ENCODE data around the gene PLK5. TPM values are rescaled to one million over a fixed set of nuclear protein-coding genes. Genes with fewer than 3 reads are reported as not detected.

Gene PLK5
- total and polyA plus RNA-seq, 7 donors, result 0.32 to 0.36 TPM; not detected in 5

DNA sequence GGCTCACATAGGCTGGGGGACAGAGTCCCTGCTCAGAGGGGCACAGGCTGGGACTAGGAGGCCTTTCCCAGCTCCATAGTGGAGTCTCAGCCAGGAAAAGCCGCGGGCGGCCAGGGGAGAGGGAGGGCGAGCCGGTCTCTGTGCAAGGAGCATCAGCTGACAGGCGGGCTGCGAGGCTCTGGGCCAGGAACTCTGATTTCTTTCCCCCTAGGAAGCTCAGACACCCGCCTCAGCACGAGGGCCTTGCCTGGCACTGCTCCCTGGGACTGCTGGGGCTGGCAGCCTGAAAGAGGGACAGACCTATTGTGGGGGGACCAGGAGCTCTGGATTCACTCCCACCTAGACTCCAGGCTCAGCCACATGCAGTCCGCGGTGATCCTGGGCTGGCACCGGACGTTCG lies 2.2 kb upstream of the PLK5 start:
- intact Hi-C loops (cut with DNase I), result no loop called here
- Histone ChIP-seq H3K9me3 (no peaks in the 10 kb centered on the region), H3K27ac (peak overlapping the region in 2 of 4 donors; percentile 41 to 45), H3K4me1 (peaks cover 0 to 26% (median 20%) of the 10 kb centered on the region in 4 donors), H3K4me3 (no peak overlapping the region), H3K27me3 (peaks cover 25 to 41% (median 41%) of the 10 kb centered on the region in 3 donors), H3K36me3 (no peaks in the 10 kb centered on the region)
- WGBS, 2 donors, result 72 to 75% methylated on average over 14 of the region's 14 CpGs
- DNase-seq, result peak; percentile 80
- TF ChIP-seq, protein P1, sequence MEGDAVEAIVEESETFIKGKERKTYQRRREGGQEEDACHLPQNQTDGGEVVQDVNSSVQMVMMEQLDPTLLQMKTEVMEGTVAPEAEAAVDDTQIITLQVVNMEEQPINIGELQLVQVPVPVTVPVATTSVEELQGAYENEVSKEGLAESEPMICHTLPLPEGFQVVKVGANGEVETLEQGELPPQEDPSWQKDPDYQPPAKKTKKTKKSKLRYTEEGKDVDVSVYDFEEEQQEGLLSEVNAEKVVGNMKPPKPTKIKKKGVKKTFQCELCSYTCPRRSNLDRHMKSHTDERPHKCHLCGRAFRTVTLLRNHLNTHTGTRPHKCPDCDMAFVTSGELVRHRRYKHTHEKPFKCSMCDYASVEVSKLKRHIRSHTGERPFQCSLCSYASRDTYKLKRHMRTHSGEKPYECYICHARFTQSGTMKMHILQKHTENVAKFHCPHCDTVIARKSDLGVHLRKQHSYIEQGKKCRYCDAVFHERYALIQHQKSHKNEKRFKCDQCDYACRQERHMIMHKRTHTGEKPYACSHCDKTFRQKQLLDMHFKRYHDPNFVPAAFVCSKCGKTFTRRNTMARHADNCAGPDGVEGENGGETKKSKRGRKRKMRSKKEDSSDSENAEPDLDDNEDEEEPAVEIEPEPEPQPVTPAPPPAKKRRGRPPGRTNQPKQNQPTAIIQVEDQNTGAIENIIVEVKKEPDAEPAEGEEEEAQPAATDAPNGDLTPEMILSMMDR (IDR thresholded peaks at IDR 0.05), result no peak
- TF ChIP-seq EP300 (IDR thresholded peaks at IDR 0.05) (no peak), POLR2A (IDR thresholded peaks at IDR 0.05) (no peak), POLR2AphosphoS5 (IDR thresholded peaks at IDR 0.05) (no peak)

DNA sequence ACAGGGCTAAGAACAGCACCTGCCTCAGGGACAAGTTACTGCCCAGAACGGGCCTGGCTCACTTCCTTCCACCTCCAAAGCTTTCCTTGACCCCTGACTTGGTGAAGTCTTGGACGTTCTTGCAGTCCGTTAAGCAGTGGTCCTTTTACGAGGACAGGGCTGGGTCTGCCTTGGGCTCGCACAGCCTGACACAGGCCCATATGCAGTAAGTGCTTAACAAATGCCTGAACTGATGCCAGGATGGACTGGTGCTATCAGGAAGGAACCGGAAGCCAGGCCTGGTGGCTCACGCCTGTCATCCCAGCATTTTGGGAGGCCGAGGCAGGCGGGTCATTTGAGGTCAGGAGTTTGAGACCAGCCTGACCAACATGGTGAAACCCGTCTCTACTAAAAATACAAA lies 1.8 kb upstream of the PLK5 start:
- intact Hi-C loops (cut with DNase I), result no loop called here
- Histone ChIP-seq H3K27me3 (peaks cover 25 to 45% (median 45%) of the 10 kb centered on the region in 3 donors), H3K36me3 (no peaks in the 10 kb centered on the region), H3K27ac (peak overlapping the region in 2 of 4 donors; percentile 41 to 45), H3K4me3 (no peak overlapping the region), H3K4me1 (peaks cover 0 to 26% (median 20%) of the 10 kb centered on the region in 4 donors), H3K9me3 (no peaks in the 10 kb centered on the region)
- WGBS, 2 donors, result 43 to 68% methylated on average over 10 of the region's 10 CpGs
- TF ChIP-seq, protein P1 (IDR thresholded peaks at IDR 0.05), result no peak
- TF ChIP-seq EP300 (IDR thresholded peaks at IDR 0.05), result no peak
- no peak for TF ChIP-seq POLR2AphosphoS5 (IDR thresholded peaks at IDR 0.05)
- TF ChIP-seq POLR2A (IDR thresholded peaks at IDR 0.05), result no peak
- no peak for DNase-seq

DNA sequence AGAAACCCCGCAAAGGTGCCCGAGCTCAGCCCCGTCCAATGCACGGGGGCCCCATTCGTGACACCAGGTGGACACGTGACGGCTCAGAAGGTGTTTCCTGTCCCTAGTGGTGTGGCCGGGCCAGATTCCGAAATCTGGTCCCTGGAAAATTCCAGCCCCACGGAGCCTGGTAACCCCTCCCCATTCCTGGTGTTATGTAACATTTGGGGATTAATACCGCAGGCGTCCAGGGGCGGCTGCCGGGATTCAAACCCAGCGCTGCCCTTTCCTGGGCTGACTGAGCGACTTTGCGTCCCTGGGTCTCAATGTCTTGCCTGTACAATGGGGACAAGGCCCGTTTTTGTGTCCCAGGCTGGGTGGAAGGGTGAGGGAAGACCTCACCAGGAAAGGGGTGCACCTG lies 1.0 kb upstream of the PLK5 start:
- DNase-seq, result no peak
- 62 to 70% methylated on average over 18 of the region's 18 CpGs for WGBS, 2 donors

DNA sequence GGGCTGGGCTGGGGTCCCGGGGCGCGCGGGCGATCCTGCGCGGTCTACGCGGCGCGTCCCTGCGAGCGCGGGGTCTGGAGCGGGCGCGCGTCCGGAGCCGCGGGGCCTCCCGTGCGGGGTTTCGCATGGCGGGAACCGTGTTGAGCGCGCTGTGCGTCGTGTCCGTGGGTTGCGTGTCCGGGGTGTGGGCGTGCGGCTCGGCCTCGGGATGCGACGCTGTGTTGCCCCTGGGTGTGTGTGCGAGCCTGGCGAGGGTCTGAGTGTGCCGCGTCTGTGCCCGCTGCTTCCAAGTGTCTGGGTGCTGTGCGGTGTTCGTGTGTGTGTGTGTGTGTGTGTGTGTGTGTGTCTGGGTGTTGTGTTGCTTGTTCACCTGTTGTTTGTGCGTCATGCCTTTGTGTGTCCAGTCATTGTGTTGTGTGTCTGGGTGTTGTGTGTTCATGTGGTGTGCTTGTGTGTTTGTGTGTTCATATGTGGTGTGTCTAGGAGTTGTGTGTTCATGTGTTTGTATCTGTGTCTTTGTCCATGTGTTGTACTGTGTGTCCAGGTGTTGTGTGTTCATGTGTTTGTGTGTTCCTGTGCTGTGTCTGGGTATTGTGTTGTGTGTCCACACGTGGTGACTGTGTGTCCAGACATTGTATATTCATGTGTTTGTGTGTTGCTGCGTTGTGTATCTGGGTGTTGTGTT lies 552 bp downstream of the PLK5 start:
- no peak for DNase-seq
- Histone ChIP-seq H3K4me3 (peak overlapping the region in 3 of 4 donors; percentile 25 to 36 (median 34)), H3K36me3 (no peaks in the 10 kb centered on the region), H3K9me3 (no peaks in the 10 kb centered on the region), H3K27ac (no peak overlapping the region), H3K27me3 (peaks cover 25 to 65% (median 64%) of the 10 kb centered on the region in 3 donors), H3K4me1 (peaks cover 0 to 26% (median 20%) of the 10 kb centered on the region in 4 donors)
- WGBS, 2 donors, result 12 to 16% methylated on average over 49 of the region's 49 CpGs
- TF ChIP-seq POLR2A (IDR thresholded peaks at IDR 0.05), result no peak
- no peak for TF ChIP-seq EP300 (IDR thresholded peaks at IDR 0.05)
- no peak for TF ChIP-seq POLR2AphosphoS5 (IDR thresholded peaks at IDR 0.05)
- TF ChIP-seq, protein P1 (IDR thresholded peaks at IDR 0.05), result no peak
- intact Hi-C loops (cut with DNase I), result no loop called here

More for the DNA sequence above, 1.0 kb upstream of the PLK5 start:
- Histone ChIP-seq H3K9me3 (no peaks in the 10 kb centered on the region), H3K27me3 (peaks cover 25 to 52% (median 51%) of the 10 kb centered on the region in 3 donors), H3K4me3 (no peak overlapping the region), H3K27ac (no peak overlapping the region), H3K36me3 (no peaks in the 10 kb centered on the region), H3K4me1 (peaks cover 0 to 26% (median 20%) of the 10 kb centered on the region in 4 donors)
- intact Hi-C loops (cut with DNase I), result no loop called here
- TF ChIP-seq POLR2A (IDR thresholded peaks at IDR 0.05) (no peak), POLR2AphosphoS5 (IDR thresholded peaks at IDR 0.05) (no peak), EP300 (IDR thresholded peaks at IDR 0.05) (no peak)
- TF ChIP-seq, protein P1 (IDR thresholded peaks at IDR 0.05), result no peak
